Esophagus squamous epithelium (tissue), 4 donors: ENCODE results near the gene CDT1.

ENCODE experiments used
- CTCF ChIP-seq, 6 experiments: fragments of 450-650 bp in 4 of 6; fragments of 200-600 bp in 2 of 6; sonication (generic) in 2 of 6; IDR thresholded peaks; one replicate each; pipeline ENCODE4 v1.5.1; 2016 to 2019; ENCODE audit warnings: antibody characterized with exemption in 6 of 6, mild to moderate bottlenecking in 4 of 6, moderate library complexity in 4 of 6
- POLR2A ChIP-seq, 4 donors: fragments of 450-650 bp; IDR thresholded peaks; one replicate each; pipeline ENCODE4 v1.6.1; 2017; ENCODE audit warnings: antibody characterized with exemption in 4 of 4, mild to moderate bottlenecking in 4 of 4, moderate library complexity in 3 of 4

GRCh38 chr16:88856828-88857727 lies 53.5 kb downstream of the CDT1 start, which contains the start of the genes GALNS and TRAPPC2L:
- TF ChIP-seq CTCF (IDR thresholded peaks at IDR 0.05) (peak in 1 of 6 experiments; percentile 20), POLR2A (IDR thresholded peaks at IDR 0.05) (peak in 3 of 4 donors; percentile 68 to 82 (median 73))
